Mononuclear cell (primary cell): ENCODE measurements around the gene PDE4DIP. TPM values are rescaled to one million over a fixed set of nuclear protein-coding genes. Genes with fewer than 3 reads are reported as not detected.
"Not testable (repeated sequence)": the region's sequence is repeated elsewhere in the genome, so short reads cannot be mapped to it uniquely, and the experiment has no call there.

ENCODE experiments used
- H3K27me3 ChIP-seq: 2 replicates; pipeline ENCODE4 v1.6.0; 2011; ENCODE audit warnings: low read length, control low read depth; ENCODE audit not compliant: insufficient read depth
- H3K4me1 ChIP-seq: 2 replicates; pipeline ENCODE4 v1.5.1; 2011; ENCODE audit warnings: mild to moderate bottlenecking, low read length, control low read depth; ENCODE audit not compliant: insufficient read depth
- H3K4me3 ChIP-seq: 2 replicates; pipeline ENCODE4 v1.5.1; 2011; ENCODE audit warnings: mild to moderate bottlenecking, low read length, moderate library complexity
- H3K9me3 ChIP-seq: 2 replicates; pipeline ENCODE4 v1.5.1; 2011; ENCODE audit warnings: low read depth, mild to moderate bottlenecking, control low read depth, low read length
- total RNA-seq: library from RNA; depleted of rRNA; stranded (reverse); fragments of >200 nt; gene quantifications from one replicate; pipeline ENCODE4 v1.2.3, GENCODE V29; 2012

Gene PDE4DIP
- total RNA-seq, 1 donor = 37.6 TPM

DNA sequence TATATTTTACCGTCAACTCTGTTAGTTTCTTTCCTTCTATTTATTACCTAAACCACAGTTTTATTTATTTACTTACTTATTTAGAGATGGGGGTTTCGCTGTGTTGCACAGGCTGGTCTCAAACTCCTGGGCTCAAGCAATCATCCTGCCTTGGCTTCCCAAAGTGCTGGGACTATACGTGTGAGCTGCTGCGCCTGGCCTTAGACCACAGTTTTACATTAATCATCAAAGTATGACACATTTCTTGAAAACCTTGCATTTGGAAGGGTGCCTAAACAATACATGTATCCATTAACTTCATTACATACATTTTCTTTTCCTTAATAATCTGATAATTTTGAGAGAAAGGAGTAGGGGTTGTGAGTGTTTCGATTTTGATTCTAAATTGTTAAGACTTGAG, 124.9 kb downstream of the PDE4DIP start:
- H3K27me3 ChIP-seq, H3K4me1 ChIP-seq, H3K9me3 ChIP-seq, H3K4me3 ChIP-seq: not testable (repeated sequence)

DNA sequence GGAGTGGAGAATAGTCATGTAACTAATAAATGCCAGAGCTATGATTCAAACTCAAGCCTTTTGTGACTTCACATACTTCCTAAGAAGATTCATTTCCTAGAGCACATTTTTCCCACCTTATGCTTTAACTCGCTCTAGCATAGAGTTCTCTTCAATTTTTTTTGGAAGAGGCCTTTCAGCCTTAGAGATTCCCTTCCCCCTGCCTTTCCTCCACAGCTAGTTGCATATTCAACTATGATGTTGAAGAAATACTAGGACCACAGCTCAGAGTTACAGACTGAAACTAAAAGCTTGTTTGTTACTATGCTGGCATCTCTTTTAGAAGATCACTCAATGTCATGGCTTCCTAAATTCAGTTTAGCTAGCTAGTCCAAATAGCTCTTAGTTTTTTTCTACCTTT, 131.2 kb downstream of the PDE4DIP start:
- not testable (repeated sequence) for H3K27me3 ChIP-seq, H3K4me1 ChIP-seq, H3K4me3 ChIP-seq, H3K9me3 ChIP-seq

DNA sequence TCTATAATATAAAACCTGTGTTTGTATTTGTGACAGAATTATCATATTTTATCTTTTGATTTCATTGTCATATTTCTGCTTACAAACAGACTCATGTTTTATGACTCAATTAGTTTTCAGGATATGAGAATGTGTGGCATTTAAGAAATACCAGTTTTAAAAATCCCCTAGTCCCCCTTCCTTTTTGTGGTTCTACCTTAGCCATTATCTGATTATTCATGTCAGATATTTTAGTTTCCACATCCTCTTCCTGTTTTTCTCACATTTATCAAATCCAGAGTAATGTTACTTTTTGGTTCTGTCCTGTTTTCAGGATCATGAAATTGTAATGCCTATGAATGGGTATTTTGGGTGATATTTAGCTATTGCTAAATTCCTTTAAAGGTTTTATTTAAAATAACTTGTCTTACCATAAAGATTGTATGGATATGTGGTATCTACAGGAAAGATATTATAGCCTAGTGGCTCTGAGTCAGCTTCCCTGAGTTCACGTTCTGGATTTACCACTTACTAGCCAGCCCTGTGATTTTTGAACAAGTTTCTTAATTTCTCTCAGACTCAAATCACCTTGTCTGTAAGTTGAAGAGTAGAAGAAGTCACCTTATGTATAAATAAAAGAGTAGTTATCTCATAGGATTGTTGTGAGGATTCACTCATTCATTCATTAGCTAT, 131.8 kb downstream of the PDE4DIP start:
- not testable (repeated sequence) for H3K4me3 ChIP-seq, H3K9me3 ChIP-seq, H3K4me1 ChIP-seq, H3K27me3 ChIP-seq

DNA sequence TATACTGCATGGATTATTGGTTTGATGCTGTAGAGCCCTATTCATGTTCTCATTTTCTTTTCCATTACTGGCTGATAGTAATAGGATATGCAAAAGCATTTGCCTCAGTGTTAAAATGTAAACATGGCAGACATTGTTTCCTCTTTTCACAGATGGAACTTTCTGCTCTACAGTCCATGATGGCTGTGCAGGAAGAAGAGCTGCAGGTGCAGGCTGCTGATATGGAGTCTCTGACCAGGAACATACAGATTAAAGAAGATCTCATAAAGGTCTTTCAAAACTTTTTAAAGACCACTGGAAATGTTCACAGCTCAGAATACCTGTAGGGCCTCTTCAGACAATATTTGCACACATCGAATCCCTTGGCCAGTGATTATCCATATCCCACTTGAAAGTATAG, 133.6 kb downstream of the PDE4DIP start:
- H3K27me3 ChIP-seq, H3K4me3 ChIP-seq, H3K4me1 ChIP-seq, H3K9me3 ChIP-seq: not testable (repeated sequence)

DNA sequence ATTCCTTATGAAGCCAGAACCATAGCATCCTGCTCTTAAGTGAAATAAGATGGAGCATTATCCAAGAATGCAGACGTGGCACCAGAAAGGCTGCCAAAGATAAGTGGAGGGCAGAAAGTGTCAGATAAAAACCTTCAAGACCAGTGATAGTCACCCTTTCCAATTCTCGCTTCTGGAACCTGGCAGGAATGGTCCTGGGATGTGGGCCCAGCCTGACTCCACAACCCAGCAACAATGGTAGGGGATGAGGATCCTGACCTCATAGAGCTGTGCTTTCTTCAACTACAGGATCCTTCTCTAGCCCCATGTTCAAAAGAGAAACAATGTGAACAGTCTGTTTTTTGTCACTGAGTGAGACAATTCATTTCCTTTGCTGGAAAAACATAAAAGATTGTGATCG, 145.2 kb downstream of the PDE4DIP start:
- not testable (repeated sequence) for H3K9me3 ChIP-seq, H3K4me1 ChIP-seq, H3K27me3 ChIP-seq, H3K4me3 ChIP-seq

DNA sequence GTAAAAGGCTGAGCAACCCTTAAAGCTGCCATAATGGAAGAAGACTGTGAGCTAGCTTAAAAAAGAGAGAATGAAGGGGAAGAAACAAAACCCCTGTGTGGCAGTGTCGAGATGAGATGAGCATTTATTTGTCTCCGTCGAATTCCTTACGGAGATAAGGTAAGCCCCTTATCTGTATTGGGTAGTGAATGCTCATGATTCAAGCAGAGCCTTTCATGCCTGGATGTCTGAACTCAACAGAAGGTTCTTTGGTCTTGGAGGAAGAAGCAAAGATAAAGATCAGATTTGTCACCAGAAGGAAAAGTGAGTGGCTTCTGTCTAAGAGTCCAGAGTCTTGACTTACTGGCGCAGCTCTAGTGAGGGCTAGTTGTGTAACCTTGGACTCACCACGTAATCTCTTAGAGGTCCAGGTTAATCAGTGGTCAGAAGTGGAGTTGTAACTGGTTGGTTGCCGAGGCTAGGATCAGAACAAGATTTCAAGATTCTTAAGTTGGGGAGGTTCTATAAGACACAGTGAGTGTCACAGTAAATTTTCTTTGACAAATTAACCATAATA, 146.1 kb downstream of the PDE4DIP start:
- H3K27me3 ChIP-seq = not testable (repeated sequence)

DNA sequence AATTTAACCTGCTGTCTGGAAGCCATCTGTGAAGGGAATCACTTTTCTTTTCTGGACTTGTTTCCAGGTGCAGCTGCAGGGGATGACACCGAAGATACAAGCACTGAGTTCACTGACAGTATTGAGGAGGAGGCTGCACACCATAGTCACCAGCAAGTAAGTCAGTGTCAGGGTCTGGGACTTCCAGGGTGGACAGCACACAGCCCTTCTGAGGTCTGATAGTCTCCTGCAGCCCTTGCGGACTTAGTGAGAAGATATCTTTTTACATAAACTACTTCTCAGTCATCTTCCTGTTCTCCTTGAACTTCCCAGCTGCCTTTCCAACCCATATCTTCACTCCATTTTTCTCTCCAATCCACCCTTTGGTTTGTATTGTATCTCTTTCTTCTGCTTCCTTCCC, 147.6 kb downstream of the PDE4DIP start:
- not testable (repeated sequence) for H3K4me3 ChIP-seq, H3K27me3 ChIP-seq, H3K4me1 ChIP-seq, H3K9me3 ChIP-seq

More for the DNA sequence above, 146.1 kb downstream of the PDE4DIP start:
- H3K4me1 ChIP-seq, H3K4me3 ChIP-seq, H3K9me3 ChIP-seq: not testable (repeated sequence)

DNA sequence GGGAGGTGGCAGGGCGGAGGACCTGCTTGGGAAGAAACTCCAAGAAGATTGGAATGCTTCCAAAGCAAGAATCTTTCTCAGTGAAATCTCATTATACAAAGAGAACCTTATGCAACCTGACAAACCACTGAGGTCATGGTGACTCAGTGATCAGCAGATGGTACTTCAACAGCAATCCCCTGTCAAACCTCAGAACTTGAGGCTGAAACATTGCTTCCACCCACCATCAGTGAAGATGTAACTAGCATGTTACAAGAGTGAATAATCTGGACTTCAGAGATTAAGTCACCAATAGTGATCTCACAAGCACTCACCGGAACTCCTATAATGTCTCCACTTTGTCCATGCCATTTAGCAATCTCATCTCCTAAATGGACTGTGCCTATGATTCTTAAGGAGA, 148.1 kb downstream of the PDE4DIP start:
- H3K4me1 ChIP-seq, H3K4me3 ChIP-seq, H3K9me3 ChIP-seq, H3K27me3 ChIP-seq: not testable (repeated sequence)

DNA sequence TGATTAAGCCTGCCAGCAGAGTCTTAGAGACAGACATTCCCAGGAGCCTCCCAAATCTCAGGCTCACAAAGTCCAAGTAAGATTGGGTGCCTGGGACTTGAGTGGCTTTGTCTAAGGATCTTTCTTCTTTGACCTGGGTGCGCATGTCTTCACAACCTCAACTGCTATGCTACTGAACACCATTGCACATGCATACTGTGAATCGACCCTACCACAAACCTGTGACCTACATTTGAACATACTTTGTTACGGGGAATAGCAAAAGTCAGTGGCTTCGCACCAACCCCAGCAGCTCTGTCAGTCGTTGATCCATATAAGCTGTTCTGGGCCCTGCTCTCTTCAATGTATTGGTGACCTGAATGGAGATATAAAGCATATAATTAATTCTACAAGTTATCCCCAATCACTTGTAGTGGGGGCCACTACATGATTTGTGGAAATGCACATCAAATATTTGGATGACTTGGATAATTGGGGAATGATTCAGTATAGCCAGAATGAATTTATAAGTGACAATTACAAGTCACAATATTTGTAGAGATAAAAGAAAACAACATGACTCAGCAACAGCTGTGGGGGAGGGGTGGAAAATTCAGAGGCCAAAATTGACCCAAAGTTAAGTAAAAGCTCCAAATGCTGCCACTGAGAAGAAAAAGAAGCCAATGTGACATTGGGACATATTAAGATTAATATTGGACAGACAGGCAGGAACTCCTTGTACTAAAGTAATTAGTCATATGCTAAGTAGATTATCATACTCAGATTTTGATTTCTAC, 152.4 kb downstream of the PDE4DIP start:
- not testable (repeated sequence) for H3K4me3 ChIP-seq, H3K4me1 ChIP-seq, H3K27me3 ChIP-seq, H3K9me3 ChIP-seq

DNA sequence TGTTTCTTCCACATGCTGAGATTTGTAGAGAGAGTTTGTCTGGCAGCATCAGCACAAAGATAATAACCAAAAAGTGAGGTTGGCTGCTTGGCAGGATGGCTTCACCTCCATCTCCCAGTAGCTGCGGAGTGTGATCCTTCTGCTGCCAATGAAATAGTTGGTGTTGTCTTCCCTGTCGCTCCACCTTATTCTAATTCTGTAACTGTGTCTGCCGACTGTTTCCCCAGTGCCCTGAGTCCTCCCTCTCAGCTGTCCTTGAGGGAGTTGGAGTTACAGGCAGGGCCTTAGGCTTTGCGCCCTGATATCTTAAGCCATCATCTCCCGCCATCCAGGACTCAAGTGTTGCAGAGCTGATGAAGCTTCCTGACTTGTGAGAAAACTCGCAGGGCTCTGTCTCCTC, 153.2 kb downstream of the PDE4DIP start:
- not testable (repeated sequence) for H3K4me1 ChIP-seq, H3K27me3 ChIP-seq, H3K9me3 ChIP-seq

DNA sequence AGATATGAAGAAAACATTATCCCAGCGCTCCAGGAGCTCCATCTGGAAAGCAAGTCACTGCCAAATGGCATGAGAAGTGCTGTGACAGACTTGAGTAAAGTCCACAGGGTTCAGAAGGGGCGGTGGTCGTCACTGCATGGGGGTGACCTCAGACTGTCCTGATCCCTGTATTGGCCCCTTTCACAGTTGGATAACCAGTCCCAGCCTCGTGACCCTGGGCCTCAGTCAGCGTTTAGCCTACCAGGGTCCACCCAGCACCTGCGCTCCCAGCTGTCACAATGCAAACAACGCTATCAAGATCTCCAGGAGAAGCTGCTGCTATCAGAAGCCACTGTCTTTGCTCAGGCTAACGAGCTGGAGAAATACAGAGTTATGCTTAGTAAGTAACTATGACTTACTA, 158.4 kb downstream of the PDE4DIP start:
- not testable (repeated sequence) for H3K4me3 ChIP-seq, H3K4me1 ChIP-seq, H3K27me3 ChIP-seq, H3K9me3 ChIP-seq

More for the DNA sequence above, 153.2 kb downstream of the PDE4DIP start:
- not testable (repeated sequence) for H3K4me3 ChIP-seq

DNA sequence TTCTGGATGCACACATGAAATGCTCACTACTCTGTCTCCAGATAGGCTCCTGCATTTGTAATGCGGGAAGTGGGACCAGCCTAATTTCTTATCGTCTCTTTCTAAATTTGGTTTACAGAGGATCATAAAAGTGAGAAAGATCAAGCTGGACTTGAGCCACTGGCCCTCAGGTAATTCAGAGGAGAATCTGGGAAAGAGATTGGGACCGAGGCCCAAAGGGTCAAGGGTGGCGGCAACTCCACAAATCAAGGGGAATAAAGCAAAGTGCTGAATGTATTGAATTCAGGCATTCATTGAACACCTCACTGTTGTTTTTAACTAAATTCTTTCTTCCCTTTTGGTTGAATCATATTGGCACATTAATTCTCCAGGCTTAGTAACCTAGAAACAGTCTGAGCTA, 164.1 kb downstream of the PDE4DIP start:
- H3K9me3 ChIP-seq, H3K4me3 ChIP-seq, H3K27me3 ChIP-seq, H3K4me1 ChIP-seq: not testable (repeated sequence)

DNA sequence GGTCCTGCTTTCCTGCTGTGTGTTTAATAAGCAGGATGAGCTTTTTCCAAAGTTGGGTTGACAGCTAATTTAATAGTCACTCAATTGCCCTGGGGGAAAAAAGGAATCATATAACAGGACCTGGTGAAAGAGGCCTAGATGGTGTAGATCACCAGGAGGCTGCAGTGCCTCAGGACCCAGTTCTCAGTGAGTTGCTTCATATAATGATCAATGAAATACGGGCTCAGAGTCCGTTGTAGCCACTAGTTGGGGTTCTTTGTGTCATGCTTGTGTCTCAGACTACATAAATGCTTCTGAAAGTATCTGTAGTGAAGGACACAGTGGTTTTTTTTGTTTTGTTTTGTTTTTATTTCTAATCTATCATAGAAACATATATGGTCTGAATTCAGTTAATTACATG, 164.5 kb downstream of the PDE4DIP start:
- H3K4me1 ChIP-seq, H3K27me3 ChIP-seq, H3K9me3 ChIP-seq, H3K4me3 ChIP-seq: not testable (repeated sequence)

DNA sequence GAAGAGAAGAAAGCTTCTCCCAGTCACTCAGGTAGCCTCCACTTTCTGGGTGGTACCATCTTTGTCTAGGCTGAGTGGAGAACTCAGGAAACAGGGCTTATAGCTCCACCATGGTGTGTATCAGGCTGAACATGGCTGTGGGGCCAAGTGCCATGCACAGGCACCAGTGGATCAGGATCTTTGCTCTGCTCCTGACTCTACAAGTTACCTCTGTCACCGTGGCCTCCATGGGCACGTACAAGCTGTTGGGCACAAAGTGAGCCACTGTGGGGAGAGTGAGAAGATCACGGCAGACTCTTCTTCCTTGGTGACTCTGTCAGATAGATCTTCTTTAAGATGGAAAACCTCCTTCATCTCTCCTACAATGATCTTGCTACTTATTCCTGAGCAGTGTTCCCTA, 165.5 kb downstream of the PDE4DIP start:
- H3K27me3 ChIP-seq, H3K4me3 ChIP-seq, H3K4me1 ChIP-seq, H3K9me3 ChIP-seq: not testable (repeated sequence)

DNA sequence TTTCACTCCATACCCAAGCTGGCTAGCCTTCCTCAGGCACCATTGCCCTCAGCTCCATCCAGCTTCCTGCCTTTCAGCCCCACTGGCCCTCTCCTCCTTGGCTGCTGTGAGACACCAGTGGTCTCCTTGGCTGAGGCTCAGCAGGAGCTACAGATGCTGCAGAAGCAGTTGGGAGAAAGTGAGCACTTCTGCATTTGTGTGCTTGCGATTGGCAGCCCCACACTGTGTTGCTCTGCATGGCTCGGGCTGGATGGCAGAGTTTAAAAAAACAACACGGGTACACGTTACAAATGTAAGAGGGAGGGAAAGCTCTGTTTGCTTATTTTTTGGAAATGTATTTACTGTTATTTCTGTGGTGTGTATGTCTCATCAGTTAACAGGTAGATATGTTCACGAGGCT, 168.4 kb downstream of the PDE4DIP start:
- not testable (repeated sequence) for H3K4me3 ChIP-seq, H3K27me3 ChIP-seq, H3K9me3 ChIP-seq, H3K4me1 ChIP-seq

DNA sequence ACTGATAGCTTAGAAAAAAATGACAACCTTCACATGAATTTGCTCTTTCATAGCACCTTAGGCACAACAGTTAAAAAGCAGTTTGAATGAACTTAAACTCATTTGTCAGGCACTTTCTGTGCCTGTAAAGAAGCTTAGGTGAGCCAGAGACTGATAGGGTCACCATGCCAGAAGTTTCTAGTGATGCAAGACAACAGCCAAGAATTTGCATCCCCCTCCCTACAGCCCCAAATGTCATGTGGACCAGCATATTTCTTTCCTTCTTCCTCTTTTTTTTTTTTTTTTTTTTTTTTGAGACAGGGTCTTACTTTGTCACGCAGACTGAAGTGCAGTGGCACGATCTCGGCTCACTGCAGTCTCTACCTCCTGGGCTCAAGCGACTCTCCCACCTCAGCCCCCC, 169.3 kb downstream of the PDE4DIP start:
- not testable (repeated sequence) for H3K9me3 ChIP-seq, H3K4me3 ChIP-seq, H3K4me1 ChIP-seq, H3K27me3 ChIP-seq
